ENCODE data around the gene SIX2.

SIX2 gene

DNA sequence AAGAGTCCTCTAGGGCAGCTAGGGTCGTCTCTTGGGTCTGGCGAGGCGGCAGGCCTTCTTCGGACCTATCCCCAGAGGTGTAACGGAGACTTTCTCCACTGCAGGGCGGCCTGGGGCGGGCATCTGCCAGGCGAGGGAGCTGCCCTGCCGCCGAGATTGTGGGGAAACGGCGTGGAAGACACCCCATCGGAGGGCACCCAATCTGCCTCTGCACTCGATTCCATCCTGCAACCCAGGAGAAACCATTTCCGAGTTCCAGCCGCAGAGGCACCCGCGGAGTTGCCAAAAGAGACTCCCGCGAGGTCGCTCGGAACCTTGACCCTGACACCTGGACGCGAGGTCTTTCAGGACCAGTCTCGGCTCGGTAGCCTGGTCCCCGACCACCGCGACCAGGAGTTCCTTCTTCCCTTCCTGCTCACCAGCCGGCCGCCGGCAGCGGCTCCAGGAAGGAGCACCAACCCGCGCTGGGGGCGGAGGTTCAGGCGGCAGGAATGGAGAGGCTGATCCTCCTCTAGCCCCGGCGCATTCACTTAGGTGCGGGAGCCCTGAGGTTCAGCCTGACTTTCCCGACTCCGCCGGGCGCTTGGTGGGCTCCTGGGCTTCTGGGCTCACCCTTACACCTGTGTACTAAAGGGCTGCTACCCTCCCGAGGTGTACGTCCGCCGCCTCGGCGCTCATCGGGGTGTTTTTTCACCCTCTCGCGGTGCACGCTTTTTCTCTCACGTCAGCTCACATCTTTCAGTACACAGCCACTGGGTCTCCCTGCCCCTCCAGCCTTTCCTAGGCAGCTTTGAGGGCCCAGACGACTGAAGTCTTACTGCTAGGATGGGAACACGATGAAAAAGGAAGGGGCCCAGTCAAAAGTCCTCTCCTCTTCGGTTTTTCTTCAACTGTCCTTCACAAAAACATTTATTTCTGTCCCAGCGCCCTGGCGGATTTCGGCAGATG lies 8.1 kb downstream of the SIX2 start:
- FAIRE-seq, result no peak

DNA sequence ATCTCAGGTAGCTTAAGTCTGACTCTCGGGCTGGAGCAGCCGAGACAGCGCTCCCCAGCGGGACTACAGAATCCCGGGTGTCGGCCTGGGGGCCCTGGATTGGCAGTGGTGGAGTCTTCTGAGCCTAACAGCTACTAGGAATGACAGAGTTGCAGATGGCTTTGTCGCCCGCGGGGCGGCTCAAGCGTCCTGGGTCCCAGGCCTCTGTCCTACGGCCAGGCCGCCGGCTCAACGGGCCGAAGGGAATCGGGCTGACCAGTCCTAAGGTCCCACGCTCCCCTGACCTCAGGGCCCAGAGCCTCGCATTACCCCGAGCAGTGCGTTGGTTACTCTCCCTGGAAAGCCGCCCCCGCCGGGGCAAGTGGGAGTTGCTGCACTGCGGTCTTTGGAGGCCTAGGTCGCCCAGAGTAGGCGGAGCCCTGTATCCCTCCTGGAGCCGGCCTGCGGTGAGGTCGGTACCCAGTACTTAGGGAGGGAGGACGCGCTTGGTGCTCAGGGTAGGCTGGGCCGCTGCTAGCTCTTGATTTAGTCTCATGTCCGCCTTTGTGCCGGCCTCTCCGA lies 8.8 kb downstream of the SIX2 start:
- FAIRE-seq, result no peak

DNA sequence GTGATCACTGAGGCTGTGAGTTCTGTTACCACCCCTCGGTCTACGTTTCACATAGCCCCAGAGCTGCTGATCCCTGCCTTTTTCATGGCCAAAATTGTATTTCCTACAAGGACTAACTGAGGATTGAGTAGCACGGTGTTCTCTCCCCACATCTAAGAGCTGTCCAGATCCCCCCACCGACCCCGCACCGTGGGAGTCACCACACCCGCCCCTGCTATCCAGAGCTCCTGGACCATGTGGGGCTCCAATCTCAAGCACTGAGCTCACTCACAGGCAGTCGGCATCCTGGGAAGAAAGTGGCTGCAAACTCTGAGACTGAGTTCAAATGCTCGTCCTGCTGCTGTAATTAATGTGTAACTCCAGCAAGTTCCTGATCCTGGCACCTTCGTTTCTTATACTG lies 9.7 kb downstream of the SIX2 start:
- no peak for FAIRE-seq

DNA sequence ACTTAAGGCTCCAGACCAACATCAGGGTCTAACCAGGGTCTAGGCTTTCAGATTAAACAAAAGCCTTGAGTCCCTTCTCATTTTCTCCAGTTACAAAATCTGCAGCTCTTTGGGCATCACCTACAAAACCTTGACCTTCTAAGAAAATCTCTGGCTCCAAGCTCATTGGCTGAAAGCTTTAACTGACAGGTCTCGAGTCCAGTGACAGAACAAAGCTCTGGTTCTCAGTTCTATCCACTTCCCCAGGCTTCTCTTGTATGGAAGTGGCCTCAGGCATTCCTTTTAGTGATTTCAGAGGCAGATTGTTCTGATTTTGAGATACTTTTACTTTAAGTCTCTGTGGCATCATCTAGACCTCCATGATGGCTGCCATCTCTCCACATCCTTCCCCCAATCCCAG lies 11.3 kb downstream of the SIX2 start:
- FAIRE-seq, result no peak

DNA sequence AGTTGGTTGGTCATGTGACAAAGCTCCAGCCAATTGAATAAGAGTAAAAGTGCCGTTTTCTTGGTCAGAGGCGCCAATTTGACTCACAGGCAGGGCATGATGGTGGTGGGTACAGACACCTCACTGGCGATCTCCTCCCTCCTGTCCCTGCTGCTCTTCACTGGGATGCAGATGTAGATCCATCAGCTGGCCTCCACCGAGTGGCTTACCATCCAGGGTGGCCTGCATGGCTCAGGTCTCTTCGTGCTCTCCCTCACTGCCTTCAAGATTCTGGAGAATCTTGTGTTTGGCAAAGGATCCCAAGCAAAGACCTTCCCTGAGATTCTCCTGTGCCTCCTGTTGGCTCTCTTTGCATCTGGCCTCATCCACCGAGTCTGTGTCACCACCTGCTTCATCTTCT lies 12.9 kb downstream of the SIX2 start:
- FAIRE-seq, result no peak

DNA sequence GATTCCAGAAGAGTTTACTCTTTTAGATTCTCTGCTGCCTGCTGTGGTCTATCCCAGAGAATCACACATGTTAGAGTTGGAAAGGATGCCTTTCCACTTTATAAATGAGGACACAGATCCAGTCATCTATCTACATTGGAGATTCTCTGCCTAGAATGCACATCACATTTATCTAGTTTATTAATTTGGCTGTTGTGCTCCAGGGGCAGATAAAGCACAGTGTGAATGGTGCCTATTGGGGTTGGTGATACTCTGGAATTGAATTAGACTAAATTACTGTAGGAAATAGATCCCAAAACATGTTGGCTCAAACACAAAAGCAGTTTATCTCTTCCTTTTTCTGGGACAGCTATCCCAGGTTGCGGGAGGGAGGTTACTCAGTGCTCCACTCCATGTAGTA lies 14.9 kb downstream of the SIX2 start:
- no peak for FAIRE-seq

DNA sequence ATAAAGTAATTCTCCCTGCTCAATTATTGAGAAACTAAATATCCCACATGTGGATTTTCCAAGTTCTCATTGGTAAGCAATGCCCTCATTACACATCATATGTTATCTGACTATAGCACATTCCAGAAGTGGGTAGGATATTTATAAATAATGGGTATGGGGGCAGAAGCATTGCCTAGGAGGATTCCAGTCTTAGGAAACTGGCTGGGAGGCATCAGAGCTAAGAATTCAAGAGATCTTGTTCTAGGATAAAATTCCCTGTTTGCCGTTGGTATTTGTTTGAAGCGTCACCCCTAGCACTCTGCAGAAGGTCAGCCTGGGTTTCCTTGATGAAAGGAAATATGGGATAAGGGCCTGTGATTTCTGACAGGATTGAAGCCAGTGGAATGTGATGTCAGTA lies 20.1 kb downstream of the SIX2 start:
- FAIRE-seq, result no peak

DNA sequence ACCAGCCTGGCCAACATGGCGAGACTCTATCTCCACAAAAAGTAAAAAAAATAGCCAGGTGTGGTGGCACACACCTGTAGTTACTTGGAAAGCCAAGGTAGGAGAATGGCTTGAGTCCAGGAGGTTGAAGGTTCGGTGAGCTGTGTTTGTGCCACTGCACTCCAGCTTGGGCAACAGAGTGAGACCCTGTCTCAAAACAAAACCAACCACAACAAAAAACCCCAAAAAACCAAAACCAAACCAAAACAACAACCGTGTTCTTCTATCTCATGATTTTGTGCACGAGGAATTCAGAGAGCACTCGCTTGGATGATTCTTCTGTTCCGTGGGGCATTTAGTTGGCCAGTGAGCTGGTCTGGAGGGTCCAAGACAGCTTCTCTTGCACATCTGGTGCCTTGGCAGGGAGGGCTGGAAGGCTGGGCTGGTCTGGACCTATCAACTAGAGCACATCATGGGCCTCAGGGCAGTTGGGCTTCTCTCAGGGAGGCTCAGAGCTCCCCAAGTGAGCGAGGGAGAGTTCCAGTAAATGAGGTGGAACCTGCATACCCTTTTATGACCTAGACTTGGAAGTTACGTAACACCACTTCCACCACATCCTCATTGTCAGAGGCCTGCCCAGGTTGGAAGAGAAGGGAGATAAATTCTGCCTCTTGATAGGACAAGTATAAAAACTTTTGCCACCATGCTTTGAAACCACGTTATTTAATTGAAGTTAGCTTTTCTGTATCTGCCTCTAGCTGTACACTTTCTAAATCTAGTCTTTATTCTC lies 25.2 kb downstream of the SIX2 start:
- no peak for FAIRE-seq

DNA sequence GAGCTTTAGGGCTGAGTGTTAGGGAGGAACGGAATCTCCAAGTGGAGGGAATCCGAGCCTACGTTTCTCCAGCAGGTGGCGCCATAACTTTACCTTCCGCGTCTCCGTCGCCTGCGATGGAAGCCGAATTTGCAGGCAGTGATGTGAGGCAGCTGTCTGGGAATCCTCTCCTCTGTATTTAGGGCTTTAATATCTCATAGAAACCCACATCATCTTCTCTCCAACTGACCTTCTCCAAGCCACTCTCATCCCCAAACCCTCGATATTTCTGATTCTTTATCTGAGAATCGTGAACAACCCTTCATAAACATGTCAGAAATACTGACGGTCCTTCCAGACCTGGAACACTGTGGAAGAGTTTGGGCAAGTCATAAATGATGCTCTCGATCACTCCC lies 27.5 kb downstream of the SIX2 start:
- peak; percentile 65 for FAIRE-seq

DNA sequence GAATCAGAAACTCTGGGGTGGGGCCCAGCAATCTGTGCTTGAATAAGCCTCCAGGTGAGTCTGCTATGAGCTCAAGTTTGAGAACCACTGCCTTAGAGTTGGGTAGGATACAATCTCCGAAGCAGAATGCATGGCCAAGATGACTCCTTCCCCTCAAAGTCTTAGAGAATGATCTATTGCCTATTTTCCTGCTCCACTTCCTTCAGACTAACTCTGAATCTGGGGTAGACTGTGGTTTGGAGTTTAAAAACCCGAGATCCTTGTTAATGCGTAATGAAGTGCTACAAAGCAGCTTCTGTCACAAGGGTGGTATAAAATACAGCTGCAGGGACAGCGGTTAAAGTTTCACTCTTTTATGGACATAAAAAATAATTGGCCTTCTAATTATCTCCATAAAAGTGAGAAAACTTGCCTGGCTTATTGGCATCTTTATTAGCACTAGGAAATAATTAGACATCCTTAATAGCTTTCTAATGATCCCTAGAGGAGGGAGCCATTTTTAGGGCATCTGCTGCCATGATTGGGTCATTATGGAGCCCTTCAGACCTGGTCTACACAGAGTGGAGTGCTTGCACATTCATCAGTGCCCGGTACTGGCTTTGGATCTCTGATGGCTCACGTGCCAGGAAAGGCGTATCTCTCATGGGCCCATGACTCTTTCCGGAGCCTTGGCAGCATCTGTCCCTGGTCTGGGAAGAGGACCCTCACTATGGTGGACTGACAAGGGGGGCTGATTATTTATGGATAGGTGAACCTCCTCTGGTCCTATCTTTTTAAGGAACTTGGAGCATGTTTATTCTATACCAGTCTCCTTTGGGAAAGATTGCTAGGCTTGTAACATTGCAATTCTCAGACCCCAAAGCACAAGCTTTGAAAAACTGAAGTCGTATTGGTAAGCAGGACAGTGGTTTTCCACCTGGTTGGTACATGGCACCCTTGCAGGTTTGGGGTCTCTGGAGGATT lies 28.2 kb downstream of the SIX2 start:
- no peak for FAIRE-seq

DNA sequence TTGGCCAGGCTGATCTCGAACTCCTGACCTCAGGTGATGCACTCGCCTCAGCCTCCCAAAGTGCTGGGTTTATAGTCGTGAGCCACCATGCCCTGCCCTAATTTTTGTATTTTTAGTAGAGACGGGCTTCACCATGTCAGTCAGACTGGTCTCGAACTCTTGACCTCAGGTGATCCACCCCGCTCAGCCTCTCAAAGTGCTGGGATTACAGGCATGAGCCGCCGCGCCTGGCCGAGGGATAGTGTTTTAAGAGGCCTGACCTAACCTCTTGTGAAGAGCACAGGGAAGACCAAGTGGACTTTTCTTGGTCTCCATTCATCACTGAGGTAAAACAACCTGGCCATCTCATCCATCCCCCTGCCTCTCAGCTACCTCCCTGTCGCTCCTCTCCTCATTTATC lies 29.7 kb downstream of the SIX2 start:
- FAIRE-seq, result no peak

DNA sequence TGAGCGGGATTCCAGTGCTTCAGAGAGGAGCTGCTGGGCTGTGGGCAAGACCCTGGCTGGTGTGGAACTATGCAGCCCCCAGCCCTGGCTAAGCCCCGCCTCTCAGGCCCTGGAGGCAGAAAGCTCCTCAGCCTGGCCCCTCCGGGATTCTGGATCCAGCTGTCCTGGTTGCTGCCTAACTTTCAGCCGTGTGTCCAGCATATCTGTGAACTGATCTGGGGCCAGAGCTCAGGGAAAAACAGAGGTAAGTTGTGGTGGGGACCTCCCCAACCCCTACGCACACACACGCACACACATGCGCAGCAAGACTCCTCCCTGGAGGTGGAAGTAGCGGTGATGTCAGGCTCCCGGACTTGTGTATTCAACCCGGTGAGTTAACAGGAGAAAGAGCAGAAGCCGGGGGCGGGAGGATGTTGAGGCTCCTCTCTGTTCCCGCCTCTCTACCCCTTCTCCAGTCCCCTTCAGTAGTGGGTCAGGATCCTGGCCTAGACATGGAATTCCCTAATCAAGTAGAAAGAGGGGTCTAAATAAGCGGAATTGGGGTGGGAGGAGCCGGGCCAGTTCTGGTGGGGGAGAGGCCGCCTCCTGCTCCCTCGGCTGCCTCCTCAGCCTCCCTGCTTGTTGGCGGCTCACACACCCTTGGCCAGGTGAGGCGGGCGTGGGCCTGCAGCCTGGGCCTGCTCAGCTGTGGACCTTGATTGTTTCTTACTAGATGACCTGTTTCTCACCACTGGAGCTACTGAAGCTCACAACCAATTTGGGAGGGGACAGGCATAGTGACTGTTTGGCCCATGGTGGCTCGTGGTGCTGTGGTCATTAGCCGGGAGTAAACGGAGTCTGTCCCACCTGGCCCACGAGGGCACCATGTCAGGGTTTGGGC lies 33.4 kb downstream of the SIX2 start:
- no peak for FAIRE-seq

DNA sequence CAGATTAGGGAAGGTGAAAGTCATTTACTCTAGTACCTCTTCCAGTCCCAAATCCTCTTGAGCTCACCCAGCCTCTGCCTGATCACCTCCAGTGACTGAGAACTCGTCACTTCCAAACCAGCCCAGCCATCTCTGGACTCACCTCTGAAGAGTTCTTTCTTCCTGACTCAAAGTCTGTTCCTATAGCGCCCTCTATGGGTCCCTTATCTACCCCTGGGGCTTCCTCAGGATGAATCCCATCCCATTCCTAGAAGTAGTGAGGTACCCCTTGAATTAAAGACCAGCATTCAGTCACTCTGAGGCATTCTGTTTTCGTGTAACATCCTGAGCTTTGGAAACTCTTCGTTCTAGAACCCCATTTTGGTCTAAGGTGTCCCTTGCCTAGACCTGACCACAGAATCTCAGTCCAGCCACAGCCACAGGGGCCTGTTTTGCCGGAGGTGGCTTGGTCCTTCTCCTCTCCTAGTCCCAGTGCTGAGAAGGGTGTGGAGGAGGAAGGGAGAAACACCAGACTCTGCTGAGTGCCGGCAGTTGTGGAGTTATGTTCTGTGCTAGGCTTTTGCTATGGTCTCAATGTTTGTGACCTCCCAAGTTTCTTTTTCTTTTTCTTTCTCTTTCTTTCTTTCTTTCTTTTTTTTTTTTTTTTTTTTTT lies 35.1 kb downstream of the SIX2 start:
- FAIRE-seq, result peak; percentile 43

DNA sequence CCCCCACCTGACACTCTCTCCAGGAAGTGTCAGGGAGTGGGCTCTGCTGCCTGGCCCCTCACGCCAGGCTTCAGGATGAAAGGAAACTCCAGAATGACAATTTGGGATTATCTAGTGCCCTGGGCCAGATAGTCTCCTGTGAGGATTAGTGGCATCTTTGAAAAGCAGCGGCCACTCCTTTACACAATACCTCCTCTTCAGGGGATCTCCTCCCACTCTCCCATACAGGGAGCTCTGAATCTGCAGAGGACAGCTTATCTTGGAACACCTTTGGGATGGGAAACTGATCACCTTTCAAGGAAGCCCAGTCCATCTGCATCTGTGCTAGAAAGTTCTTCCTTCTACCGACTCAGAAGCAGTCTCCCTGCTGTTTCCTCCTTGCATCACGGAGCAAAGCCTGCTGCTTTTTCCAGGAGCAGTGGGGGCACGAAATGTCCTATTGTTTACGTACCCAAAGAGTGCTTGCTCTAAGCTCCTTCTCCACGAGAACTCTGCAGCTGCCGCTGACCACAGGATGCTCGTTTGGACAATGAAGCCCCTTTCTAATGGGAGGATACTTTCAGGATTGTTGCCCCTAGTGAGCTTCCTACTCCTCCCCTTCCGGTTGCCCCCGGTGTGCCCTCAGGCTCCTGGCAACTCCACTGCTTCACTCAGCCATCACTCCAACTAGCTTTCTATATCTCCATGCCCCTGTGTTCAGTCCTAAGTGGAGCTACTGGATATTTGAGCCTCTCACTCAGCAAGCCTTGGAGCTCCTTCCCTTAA lies 36.3 kb downstream of the SIX2 start:
- no peak for FAIRE-seq

DNA sequence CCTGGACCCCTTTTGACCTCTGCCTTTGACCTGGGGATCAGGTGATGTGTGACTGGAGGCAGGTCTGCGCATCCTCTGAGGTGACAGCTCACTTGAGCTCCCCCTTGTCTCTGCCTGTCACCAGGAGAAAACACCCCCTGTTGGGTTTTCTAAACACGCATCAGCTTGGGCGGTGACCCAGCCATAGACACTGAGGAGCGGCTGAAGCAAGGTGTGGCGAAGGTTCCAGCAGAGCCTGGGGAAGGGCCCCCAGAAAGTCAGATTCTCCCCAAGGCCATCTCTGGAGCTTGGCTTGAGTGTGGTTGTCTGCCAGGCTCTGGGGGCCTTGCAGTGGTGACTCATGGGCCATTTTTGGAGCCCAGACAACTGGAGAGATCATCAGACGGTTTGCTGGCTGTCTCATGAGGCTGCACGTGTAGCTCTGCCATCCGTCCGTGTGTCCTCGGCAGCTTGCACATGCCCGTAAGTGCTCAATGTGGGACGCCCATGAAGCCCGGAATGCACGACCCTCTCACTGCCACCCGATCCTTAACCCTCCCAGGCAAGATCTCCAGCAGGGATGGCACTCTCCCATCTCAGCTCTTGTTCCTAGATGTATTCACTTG lies 38.3 kb downstream of the SIX2 start:
- no peak for FAIRE-seq

DNA sequence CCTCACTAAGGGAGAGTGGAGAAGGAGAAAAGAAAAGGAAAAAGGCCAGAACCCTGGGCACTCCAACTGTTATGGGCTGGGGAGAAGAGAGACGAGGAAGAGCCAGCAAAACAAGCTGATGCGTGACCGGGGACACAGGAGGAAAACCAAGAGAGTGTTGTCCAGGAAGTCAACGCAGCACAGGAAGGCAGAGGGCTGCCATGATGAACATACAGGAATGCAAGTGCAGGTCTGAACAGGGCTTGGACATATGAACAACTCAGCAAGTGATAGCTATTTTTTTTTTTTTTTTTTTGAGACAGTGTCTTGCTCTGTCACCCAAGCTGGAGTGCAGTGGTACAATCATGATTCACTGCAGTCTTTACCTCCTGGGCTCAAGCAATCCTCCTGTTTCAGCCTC lies 39.3 kb downstream of the SIX2 start:
- no peak for FAIRE-seq

DNA sequence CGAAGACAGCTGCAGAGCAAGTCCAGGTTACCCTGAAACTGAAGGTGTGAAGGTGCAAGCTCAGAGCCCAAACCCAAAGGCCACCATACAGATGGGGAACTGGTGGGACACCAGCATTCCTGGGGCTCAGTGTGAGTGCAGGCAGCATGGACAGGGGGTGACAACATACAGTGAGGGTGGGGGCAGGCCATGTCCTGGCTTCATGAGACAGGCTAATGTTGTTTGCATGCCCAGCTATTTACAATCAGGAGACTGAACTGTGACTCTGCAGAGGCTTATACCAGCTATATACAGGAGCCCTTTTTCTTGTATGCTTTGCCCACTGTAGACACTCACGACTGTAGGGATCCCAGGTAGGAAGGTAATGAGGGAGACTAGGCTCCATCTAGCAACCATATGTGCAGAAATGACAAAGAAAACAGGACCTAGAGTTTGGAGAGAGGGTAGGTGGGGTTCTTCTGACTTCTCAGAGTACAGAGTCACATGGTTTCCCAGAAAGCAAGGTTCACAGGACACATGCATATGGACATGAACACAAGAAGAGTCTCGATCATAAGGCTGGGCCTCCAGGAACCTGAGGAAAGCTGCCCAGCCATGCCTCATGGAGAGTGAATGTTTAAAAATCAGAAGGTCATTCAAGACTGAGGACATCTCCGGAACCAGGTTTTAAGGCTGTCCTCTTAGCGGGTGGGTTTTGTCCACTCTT lies 41.4 kb downstream of the SIX2 start:
- FAIRE-seq, result no peak

DNA sequence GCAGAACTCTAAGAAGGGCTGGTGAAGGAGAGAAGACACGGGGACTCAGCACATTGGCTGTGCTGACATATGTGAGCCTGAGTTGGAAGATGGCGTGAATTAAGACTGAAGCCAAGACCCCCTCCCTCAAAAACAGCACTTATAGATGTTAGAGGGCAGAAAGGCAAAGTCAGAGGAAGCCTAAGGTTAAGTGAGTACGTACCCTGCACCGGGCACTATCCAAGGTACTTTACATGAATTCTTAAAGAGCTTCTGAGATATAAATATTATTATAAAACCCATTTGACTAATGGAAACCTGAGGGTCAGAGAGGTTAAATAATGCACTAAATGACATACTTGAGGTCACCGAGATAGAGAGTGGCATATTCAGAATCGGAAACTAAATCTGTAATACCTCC lies 42.2 kb downstream of the SIX2 start:
- FAIRE-seq, result no peak

DNA sequence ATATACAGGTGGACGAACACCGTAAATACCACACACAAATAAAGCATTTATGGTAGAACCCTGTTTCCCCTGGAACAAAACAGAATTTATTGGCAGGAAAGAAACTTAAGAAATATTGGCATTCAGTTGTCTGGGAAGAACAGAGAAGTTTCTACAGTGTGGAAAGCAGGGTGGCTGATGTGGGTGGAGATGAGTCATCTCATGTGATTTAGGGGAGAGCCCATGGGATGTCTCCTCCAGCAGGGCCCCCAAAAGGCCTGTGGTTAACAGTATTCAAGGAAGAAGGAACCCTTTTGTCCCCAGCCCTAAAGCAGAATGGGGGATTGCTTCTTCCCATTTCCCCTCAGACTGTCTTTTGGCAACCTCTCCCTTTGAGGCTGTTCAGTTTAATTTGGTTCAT lies 43.6 kb downstream of the SIX2 start:
- FAIRE-seq, result no peak

Measured in TTC549 (cell line).